ENCODE results near the gene GUCA2A.
A peak's percentile ranks its signal among the peaks of the same experiment; 100 is the strongest.

The GUCA2A gene

GRCh38 chr1:42150651-42151050 lies 13.9 kb downstream of the GUCA2A start:
- TF ChIP-seq CTCF (conservative IDR thresholded peaks at IDR 0.05; ENCODE audit: control insufficient read depth, insufficient read depth, low read depth, low read length): no peak
- no peak for DNase-seq (ENCODE audit: low read depth)
- H3K4me3 ChIP-seq (ENCODE audit: control insufficient read depth, low read depth, low read length): no peak overlapping the region

DNA sequence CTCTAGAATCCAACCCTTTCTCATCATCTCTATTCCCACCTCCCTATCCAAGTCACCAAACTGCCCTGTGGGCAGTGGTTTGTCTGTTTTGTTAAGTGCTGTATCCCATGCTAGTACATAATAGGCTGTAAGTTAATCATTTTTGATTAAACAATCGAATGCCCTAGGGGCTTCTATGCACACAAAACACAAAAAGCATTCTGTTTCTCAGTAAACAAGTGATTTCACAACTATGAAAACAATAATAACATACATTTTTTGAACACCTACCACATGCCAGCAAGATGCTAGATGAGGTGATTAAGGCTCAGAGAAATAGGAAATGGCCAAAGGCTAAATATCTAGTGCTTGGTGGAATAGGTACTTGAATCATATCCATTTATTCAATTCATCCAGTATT lies 16.4 kb downstream of the GUCA2A start:
- DNase-seq (ENCODE audit: low read depth): no peak
- H3K4me3 ChIP-seq (ENCODE audit: control insufficient read depth, low read depth, low read length): no peak overlapping the region
- TF ChIP-seq CTCF (conservative IDR thresholded peaks at IDR 0.05; ENCODE audit: control insufficient read depth, insufficient read depth, low read depth, low read length): no peak

- H3K4me3 ChIP-seq (ENCODE audit: control insufficient read depth, low read depth, low read length): no peak overlapping the region
- peak; percentile 48 for DNase-seq (ENCODE audit: low read depth)
- peak; percentile 86 for TF ChIP-seq CTCF (conservative IDR thresholded peaks at IDR 0.05; ENCODE audit: control insufficient read depth, insufficient read depth, low read depth, low read length)
These were observed 17.8 kb downstream of the GUCA2A start for GRCh38 chr1:42146626-42147320.

GRCh38 chr1:42145764-42146625 lies 18.6 kb downstream of the GUCA2A start:
- no peak overlapping the region for H3K4me3 ChIP-seq (ENCODE audit: control insufficient read depth, low read depth, low read length)
- no peak for TF ChIP-seq CTCF (conservative IDR thresholded peaks at IDR 0.05; ENCODE audit: control insufficient read depth, insufficient read depth, low read depth, low read length)
- no peak for DNase-seq (ENCODE audit: low read depth)

GRCh38 chr1:42145389-42145716 lies 19.2 kb downstream of the GUCA2A start:
- no peak overlapping the region for H3K4me3 ChIP-seq (ENCODE audit: control insufficient read depth, low read depth, low read length)
- no peak for DNase-seq (ENCODE audit: low read depth)
- TF ChIP-seq CTCF (conservative IDR thresholded peaks at IDR 0.05; ENCODE audit: control insufficient read depth, insufficient read depth, low read depth, low read length): no peak

DNA sequence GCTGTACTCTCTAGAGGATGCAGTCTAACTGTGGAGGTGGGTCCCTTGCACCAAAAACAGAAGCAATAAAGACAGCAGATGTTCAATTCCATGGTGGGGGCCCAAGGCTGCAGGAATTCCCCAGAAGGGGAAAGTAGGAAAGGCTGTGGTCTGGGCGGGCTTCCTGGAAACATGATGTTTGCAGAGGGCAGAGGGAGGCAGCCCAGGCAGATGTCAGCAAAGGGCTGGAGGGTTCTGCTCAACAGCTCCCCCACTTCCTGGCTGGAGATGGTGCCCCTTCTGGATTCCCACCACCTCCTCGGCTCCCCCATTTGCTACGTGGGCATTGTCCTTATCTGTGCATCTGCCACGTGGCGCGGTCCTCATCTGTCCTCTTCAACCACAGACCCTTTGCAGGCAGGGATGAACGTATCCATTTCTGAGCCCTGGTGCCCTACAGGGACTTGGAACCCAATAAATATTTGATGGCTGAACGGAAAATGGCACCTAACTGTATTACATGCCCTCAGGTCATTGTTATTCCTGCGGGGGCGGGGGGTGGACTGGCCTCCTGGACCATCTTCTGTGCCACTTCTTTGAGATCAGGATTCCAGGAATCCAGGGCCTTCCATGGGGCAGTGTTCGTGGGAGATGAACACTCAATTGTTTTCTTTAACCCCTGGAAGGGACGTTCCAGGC lies 19.7 kb downstream of the GUCA2A start:
- H3K4me3 ChIP-seq (ENCODE audit: control insufficient read depth, low read depth, low read length): no peak overlapping the region
- TF ChIP-seq CTCF (conservative IDR thresholded peaks at IDR 0.05; ENCODE audit: control insufficient read depth, insufficient read depth, low read depth, low read length): no peak
- DNase-seq (ENCODE audit: low read depth): no peak
